Mesendoderm (in vitro differentiated cells): ENCODE data around the gene IL17RD.

Source experiments
- DNase-seq: peaks from one replicate; pipeline ENCODE4 v3.0.0; 2013
- H2AK5ac ChIP-seq: 2 replicates; pipeline ENCODE4 v1.6.1; 2013; ENCODE audit warnings: low read length, inconsistent platforms
- H2BK120ac ChIP-seq: 2 replicates; pipeline ENCODE4 v1.6.1; 2013; ENCODE audit warnings: low read depth, mild to moderate bottlenecking, low read length, moderate library complexity, mixed read lengths
- H2BK15ac ChIP-seq: replicated peaks from 2 replicates; pipeline ENCODE4 v1.6.1; 2013; ENCODE audit warnings: low read depth, mild to moderate bottlenecking, moderate library complexity
- H2BK5ac ChIP-seq: 2 replicates; pipeline ENCODE4 v1.6.1; 2013; ENCODE audit warnings: low read length, inconsistent platforms
- H3K18ac ChIP-seq: 2 replicates; pipeline ENCODE4 v1.6.1; 2013; ENCODE audit warnings: mild to moderate bottlenecking, low read length, mixed read lengths
- H3K23ac ChIP-seq: one replicate; pipeline ENCODE4 v1.6.1; 2013; ENCODE audit warnings: low read length
- H3K27ac ChIP-seq: 2 replicates; pipeline ENCODE4 v1.5.1; 2013; ENCODE audit warnings: low read depth, mild to moderate bottlenecking, inconsistent platforms, low read length, moderate library complexity
- H3K27me3 ChIP-seq: 2 replicates; pipeline ENCODE4 v1.6.1; 2013; ENCODE audit warnings: low read length, control low read depth, mild to moderate bottlenecking, inconsistent platforms; ENCODE audit not compliant: insufficient read depth, poor library complexity
- H3K36me3 ChIP-seq: 2 replicates; pipeline ENCODE4 v1.6.1; 2013; ENCODE audit warnings: low read length, inconsistent platforms; ENCODE audit not compliant: control insufficient read depth, insufficient read depth
- H3K4ac ChIP-seq: one replicate; pipeline ENCODE4 v1.6.1; 2013; ENCODE audit warnings: low read depth, mild to moderate bottlenecking, low read length, moderate library complexity
- H3K4me1 ChIP-seq: 2 replicates; pipeline ENCODE4 v1.6.1; 2013; ENCODE audit warnings: low read depth, low read length, inconsistent platforms; ENCODE audit not compliant: control insufficient read depth
- H3K4me2 ChIP-seq: 2 replicates; pipeline ENCODE4 v1.6.1; 2013; ENCODE audit warnings: low read length
- H3K4me3 ChIP-seq: 2 replicates; pipeline ENCODE4 v1.5.1; 2013; ENCODE audit warnings: mild to moderate bottlenecking, low read length
- H3K56ac ChIP-seq: one replicate; pipeline ENCODE4 v1.6.1; 2013; ENCODE audit warnings: low read length
- H3K79me1 ChIP-seq: 2 replicates; pipeline ENCODE4 v1.6.1; 2013; ENCODE audit warnings: low read length, inconsistent platforms
- H3K79me2 ChIP-seq: 2 replicates; pipeline ENCODE4 v1.6.1; 2013; ENCODE audit warnings: mild to moderate bottlenecking, low read length; ENCODE audit not compliant: control insufficient read depth, insufficient read depth
- H3K9ac ChIP-seq: 2 replicates; pipeline ENCODE4 v1.6.1; 2013; ENCODE audit warnings: low read length, inconsistent platforms
- H4K5ac ChIP-seq: one replicate; pipeline ENCODE4 v1.6.1; 2013; ENCODE audit warnings: low read length
- H4K8ac ChIP-seq: one replicate; pipeline ENCODE4 v1.6.1; 2013; ENCODE audit warnings: low read depth, mild to moderate bottlenecking, control low read depth, low read length, moderate library complexity
- WGBS: extraction: QIAGEN DNeasy Blood & Tissue Kit; methylation state at CpG from one replicate; pipeline ENCODE4 v1.1.7; 2013; ENCODE audit warnings: low lambda C conversion rate, missing lambda C conversion rate; ENCODE audit not compliant: insufficient coverage; ENCODE audit errors: extremely low coverage; 5-methylcytosine and 5-hydroxymethylcytosine counted together

The IL17RD gene

GRCh38 chr3:57108684-57109083 is 56.5 kb downstream of the IL17RD start:
- WGBS, result no CpG with 5 or more reads among the region's 8 CpGs
- Histone ChIP-seq H3K4ac (no peak overlapping the region), H2BK120ac (no peak overlapping the region), H3K4me3 (no peak overlapping the region), H3K9ac (no peak overlapping the region), H3K4me2 (no peak overlapping the region), H3K18ac (no peak overlapping the region), H3K4me1 (peaks cover 4% of the 10 kb centered on the region), H2AK5ac (no peak overlapping the region), H3K27me3 (no peaks in the 10 kb centered on the region), H3K79me1 (peaks cover 5% of the 10 kb centered on the region), H4K8ac (no peak overlapping the region), H2BK15ac (no peak overlapping the region), H3K23ac (no peak overlapping the region), H3K27ac (no peak overlapping the region), H3K79me2 (no peaks in the 10 kb centered on the region), H3K36me3 (peaks cover 23% of the 10 kb centered on the region), H2BK5ac (no peak overlapping the region), H3K56ac (no peak overlapping the region), H4K5ac (no peak overlapping the region)
- DNase-seq, result no peak

GRCh38 chr3:57105585-57105984 is 59.6 kb downstream of the IL17RD start:
- Histone ChIP-seq H4K8ac (no peak overlapping the region), H3K79me2 (no peaks in the 10 kb centered on the region), H3K4me1 (peaks cover 2% of the 10 kb centered on the region), H2AK5ac (no peak overlapping the region), H3K18ac (no peak overlapping the region), H3K79me1 (no peaks in the 10 kb centered on the region), H2BK5ac (no peak overlapping the region), H3K4me2 (no peak overlapping the region), H3K36me3 (peaks cover 22% of the 10 kb centered on the region), H3K27ac (no peak overlapping the region), H3K4ac (no peak overlapping the region), H3K56ac (no peak overlapping the region), H4K5ac (no peak overlapping the region), H2BK15ac (no peak overlapping the region), H3K4me3 (no peak overlapping the region), H2BK120ac (no peak overlapping the region), H3K9ac (no peak overlapping the region), H3K23ac (no peak overlapping the region), H3K27me3 (no peaks in the 10 kb centered on the region)
- no peak for DNase-seq
- WGBS, result no CpG with 5 or more reads among the region's 9 CpGs

GRCh38 chr3:57100046-57100695 is 65.0 kb downstream of the IL17RD start:
- Histone ChIP-seq H3K18ac (no peak overlapping the region), H3K56ac (peak overlapping the region; percentile 51), H3K23ac (no peak overlapping the region), H2BK120ac (no peak overlapping the region), H2BK15ac (no peak overlapping the region), H3K79me2 (no peaks in the 10 kb centered on the region), H4K8ac (no peak overlapping the region), H3K27me3 (no peaks in the 10 kb centered on the region), H3K36me3 (peaks cover 27% of the 10 kb centered on the region), H3K9ac (no peak overlapping the region), H3K4ac (peak overlapping the region; percentile 39), H3K4me3 (no peak overlapping the region), H3K4me2 (no peak overlapping the region), H3K79me1 (peaks cover 15% of the 10 kb centered on the region), H2AK5ac (no peak overlapping the region), H3K27ac (no peak overlapping the region), H2BK5ac (no peak overlapping the region), H4K5ac (no peak overlapping the region), H3K4me1 (peaks cover 2% of the 10 kb centered on the region)
- DNase-seq, result peak; percentile 73
- no CpG with 5 or more reads among the region's 7 CpGs for WGBS

DNA sequence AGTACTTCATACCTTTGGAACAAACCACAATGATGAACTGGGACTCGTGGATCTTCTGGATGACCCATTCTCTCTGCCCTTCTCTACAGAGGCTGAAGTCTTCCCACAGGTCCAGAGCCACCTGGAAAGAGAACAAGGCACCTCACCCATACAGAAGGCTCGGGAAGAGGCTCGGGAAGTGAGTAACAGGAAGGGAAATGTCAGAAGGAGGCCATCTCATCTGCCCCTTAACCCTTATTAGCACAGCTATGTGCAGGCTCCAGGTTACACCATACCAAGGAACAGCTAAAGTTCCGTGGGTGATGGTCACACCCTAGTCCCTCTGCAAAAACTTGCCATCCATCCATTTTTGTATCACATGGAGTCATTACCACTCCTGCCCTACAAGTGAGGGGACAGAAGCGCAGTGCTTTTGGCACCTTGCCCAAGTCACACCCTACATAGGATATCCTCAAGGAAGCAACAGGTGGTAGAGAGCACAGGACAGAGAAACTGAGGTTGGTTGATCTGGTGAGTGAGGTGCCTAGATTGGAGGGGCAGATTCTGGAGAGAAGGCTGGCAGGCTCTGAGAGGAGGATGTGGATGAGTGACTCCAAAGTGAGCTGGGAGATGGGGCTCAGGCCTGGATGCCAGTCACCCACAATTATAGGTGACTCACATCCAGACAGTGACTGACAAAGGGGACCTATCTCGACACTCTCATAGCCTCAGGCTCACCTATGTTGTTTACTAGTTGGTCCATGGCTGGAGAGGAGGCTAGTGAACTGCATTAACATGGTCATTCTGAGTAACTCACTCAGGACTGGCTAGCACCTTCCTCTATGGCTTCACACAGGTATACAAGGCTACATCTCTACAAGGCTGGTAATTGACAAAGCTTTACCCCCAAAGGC is 66.5 kb downstream of the IL17RD start:
- Histone ChIP-seq H2BK120ac (no peak overlapping the region), H3K4me1 (no peaks in the 10 kb centered on the region), H3K79me1 (peaks cover 19% of the 10 kb centered on the region), H3K27ac (no peak overlapping the region), H3K23ac (no peak overlapping the region), H4K8ac (no peak overlapping the region), H2BK15ac (no peak overlapping the region), H3K9ac (no peak overlapping the region), H3K18ac (no peak overlapping the region), H2BK5ac (no peak overlapping the region), H3K56ac (no peak overlapping the region), H3K4ac (no peak overlapping the region), H4K5ac (no peak overlapping the region), H3K4me2 (no peak overlapping the region), H2AK5ac (no peak overlapping the region), H3K36me3 (peaks cover 25% of the 10 kb centered on the region), H3K27me3 (no peaks in the 10 kb centered on the region), H3K79me2 (peaks cover 2% of the 10 kb centered on the region), H3K4me3 (no peak overlapping the region)
- WGBS, result no CpG with 5 or more reads among the region's 6 CpGs
- no peak for DNase-seq

GRCh38 chr3:57097536-57097935 is 67.6 kb downstream of the IL17RD start:
- Histone ChIP-seq H4K8ac (no peak overlapping the region), H3K4me2 (no peak overlapping the region), H2AK5ac (no peak overlapping the region), H3K79me1 (peaks cover 23% of the 10 kb centered on the region), H2BK5ac (no peak overlapping the region), H3K79me2 (peaks cover 3% of the 10 kb centered on the region), H3K27me3 (no peaks in the 10 kb centered on the region), H3K9ac (no peak overlapping the region), H3K27ac (no peak overlapping the region), H3K56ac (no peak overlapping the region), H3K4me3 (no peak overlapping the region), H4K5ac (no peak overlapping the region), H3K18ac (no peak overlapping the region), H2BK15ac (no peak overlapping the region), H2BK120ac (no peak overlapping the region), H3K4ac (no peak overlapping the region), H3K23ac (no peak overlapping the region), H3K4me1 (no peaks in the 10 kb centered on the region), H3K36me3 (peaks cover 25% of the 10 kb centered on the region)
- no peak for DNase-seq
- WGBS, result no CpG with 5 or more reads among the region's 23 CpGs
